Uterus (tissue), 4 donors: ENCODE results near the gene DRC3. TPM values are rescaled to one million over a fixed set of nuclear protein-coding genes. Genes with fewer than 3 reads are reported as not detected.

Experiments used
- DNase-seq, 2 donors: peaks; one replicate each; pipeline ENCODE4 v3.0.0-alpha.2; 2019 to 2020
- H3K27ac ChIP-seq, 2 donors: fragments of 200-600 bp; sonication (generic); 1 replicate in 1 of 2; 2 replicates in 1 of 2; pipeline ENCODE4 v1.5.1; 2016 to 2018
- H3K27me3 ChIP-seq, 2 donors: fragments of 200-600 bp; sonication (generic); one replicate each; pipeline ENCODE4 v1.5.1; 2018 to 2019; ENCODE audit warnings: control low read depth in 1 of 2
- H3K36me3 ChIP-seq, 2 donors: fragments of 200-600 bp; sonication (generic); one replicate each; pipeline ENCODE4 v1.5.1; 2019; ENCODE audit warnings: control low read depth in 1 of 2
- H3K4me1 ChIP-seq, 2 donors: fragments of 200-600 bp; sonication (generic); one replicate each; pipeline ENCODE4 v1.5.1; 2018 to 2019; ENCODE audit warnings: control low read depth in 1 of 2
- H3K4me3 ChIP-seq, 2 donors: fragments of 200-600 bp; sonication (generic); 1 replicate in 1 of 2; 2 replicates in 1 of 2; pipeline ENCODE4 v1.5.1; 2018 to 2019; ENCODE audit warnings: mild to moderate bottlenecking in 1 of 2
- H3K9me3 ChIP-seq, 2 donors: fragments of 200-600 bp; sonication (generic); one replicate each; pipeline ENCODE4 v1.5.1; 2019; ENCODE audit warnings: control low read depth in 1 of 2
- CTCF ChIP-seq, 4 experiments: fragments of 200-600 bp in 2 of 4; fragments of 450-650 bp in 2 of 4; sonication (generic) in 2 of 4; IDR thresholded peaks; one replicate each; pipeline ENCODE4 v1.5.1; 2016 to 2019; ENCODE audit warnings: antibody characterized with exemption in 4 of 4, mild to moderate bottlenecking in 2 of 4, moderate library complexity in 1 of 4
- POLR2A ChIP-seq, 2 donors: fragments of 450-650 bp; IDR thresholded peaks; one replicate each; pipeline ENCODE4 v1.6.1; 2016; ENCODE audit warnings: antibody characterized with exemption in 2 of 2, mild to moderate bottlenecking in 1 of 2, moderate library complexity in 1 of 2
- intact Hi-C: fragments of 100-400 bp; cut with DNase I; formaldehyde crosslinking; loops from one replicate; pipeline ENCODE4 v1.15.1; 2023; ENCODE audit warnings: low total_unique reads
- total RNA-seq, 4 donors: library from RNA; depleted of rRNA in 3 of 4; stranded (reverse); fragments of >200 nt in 3 of 4; gene quantifications; one replicate each; pipeline versions ENCODE4 v1.1.0 to v1.2.4, GENCODE V29; 2014 to 2023
- donor health status: DM: yes; HTN: yes; CAD: no.

The DRC3 gene
- 10 to 100 TPM in 3 of 4 donors, 1 to 10 TPM in 1; 7.7 to 18.5 (median 13.6) TPM for total RNA-seq

DNA sequence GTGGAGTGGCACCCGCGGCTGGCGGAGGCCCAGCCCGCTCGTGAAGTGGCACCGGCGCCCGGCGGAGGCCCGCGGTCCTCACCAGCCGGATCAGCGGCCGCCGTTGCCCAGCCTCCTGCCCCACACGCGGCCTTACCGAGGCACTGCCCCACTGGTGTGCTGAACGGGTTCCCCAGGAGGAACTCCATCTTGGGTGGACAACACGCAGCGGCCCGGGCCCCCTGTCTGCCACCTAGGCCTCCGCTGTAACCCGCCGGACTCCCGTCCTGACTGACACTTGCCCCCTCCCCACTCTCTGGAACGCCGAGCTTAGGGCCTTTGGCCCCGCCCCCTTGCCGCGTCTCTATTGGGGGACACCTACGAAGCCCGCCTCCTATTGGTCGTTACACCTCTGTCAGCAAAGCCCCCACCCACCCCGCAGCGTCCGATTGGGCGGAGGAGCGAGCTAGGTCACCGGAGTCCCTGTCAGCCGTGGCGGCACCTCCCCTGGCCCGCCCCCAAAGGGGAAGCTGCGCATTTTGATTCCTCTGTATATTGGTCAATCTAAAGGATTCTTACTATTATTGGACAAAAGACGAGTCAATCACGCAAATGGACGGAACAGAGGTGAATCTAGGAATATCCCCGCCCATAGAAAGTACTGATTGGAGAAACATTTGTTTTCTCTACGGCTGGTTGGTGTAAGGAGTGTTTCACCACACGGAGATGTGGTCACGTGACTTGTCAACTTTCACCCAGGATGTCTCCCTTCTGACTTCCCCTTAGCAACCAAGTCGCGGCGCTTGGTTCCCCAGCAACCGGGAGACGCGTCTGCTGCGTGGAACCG, at the start of gene DRC3, which contains the start of gene TOM1L2:
TSS of gene DRC3 (plus strand) at position 737 of the 826 bp plus-strand sequence. CDS start 4,737 bp downstream, outside the sequence.
TSS of gene TOM1L2 (minus strand) at position 275 of the 826 bp plus-strand sequence. CDS start at position 188, 87 bp downstream.
- H3K36me3 ChIP-seq, result no peaks in the 10 kb centered on the region
- intact Hi-C loops, result no loop called here
- peak within 1 kb of the TSS; percentile 72 to 89 for H3K27ac ChIP-seq
- DNase-seq, result peak; percentile 100
- no peaks in the 10 kb centered on the region for H3K27me3 ChIP-seq
- peak; percentile 87 to 90 for TF ChIP-seq POLR2A (IDR thresholded peaks at IDR 0.05)
- peak in 2 of 4 experiments; percentile 37 to 48 for TF ChIP-seq CTCF (IDR thresholded peaks at IDR 0.05)
- peaks cover 3 to 8% of the 10 kb centered on the region in 2 donors for H3K4me1 ChIP-seq
- H3K9me3 ChIP-seq, result no peaks in the 10 kb centered on the region
- H3K4me3 ChIP-seq, result peak within 1 kb of the TSS; percentile 76 to 82

DNA sequence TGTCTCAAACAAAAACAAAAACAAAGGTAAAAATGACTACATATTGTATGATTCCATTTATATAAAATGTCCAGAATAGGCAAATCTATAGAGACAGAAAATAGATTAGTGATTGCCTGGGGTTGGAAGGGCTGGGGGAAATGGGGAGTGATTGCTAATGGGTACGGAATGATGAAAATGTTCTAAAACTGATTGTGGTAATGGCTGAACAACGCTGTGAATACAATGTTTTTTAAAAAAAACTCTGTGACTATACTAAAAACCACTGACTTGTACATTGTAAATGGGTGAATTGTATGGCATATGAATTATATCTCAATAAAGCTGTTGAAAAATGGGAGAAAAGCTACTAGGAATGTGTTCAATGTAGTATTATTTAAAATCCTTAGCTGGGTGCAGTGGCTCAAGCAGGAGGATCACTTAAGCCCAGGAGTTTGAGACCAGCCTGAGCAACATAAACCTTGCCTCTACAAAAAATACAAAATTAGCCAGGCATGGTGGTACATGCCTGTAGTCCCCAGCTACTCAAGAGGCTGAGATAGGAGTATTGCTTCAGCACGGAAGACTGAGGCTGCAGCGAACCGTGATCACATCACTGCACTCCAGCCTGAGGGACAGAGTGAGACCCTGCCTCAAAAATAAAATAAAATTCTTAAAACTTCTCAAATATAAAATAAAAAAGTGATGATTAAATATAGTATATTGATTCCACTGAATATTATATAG, 48.4 kb upstream of the DRC3 start:
- intact Hi-C loops, result no loop called here
- no peak overlapping the region for H3K4me3 ChIP-seq
- TF ChIP-seq POLR2A (IDR thresholded peaks at IDR 0.05), result no peak
- no peak for TF ChIP-seq CTCF (IDR thresholded peaks at IDR 0.05)
- H3K27ac ChIP-seq, result no peak overlapping the region
- peaks cover 8 to 10% of the 10 kb centered on the region in 2 donors for H3K4me1 ChIP-seq
- DNase-seq, result no peak
- no peaks in the 10 kb centered on the region for H3K36me3 ChIP-seq
- H3K9me3 ChIP-seq, result no peaks in the 10 kb centered on the region
- no peaks in the 10 kb centered on the region for H3K27me3 ChIP-seq

DNA sequence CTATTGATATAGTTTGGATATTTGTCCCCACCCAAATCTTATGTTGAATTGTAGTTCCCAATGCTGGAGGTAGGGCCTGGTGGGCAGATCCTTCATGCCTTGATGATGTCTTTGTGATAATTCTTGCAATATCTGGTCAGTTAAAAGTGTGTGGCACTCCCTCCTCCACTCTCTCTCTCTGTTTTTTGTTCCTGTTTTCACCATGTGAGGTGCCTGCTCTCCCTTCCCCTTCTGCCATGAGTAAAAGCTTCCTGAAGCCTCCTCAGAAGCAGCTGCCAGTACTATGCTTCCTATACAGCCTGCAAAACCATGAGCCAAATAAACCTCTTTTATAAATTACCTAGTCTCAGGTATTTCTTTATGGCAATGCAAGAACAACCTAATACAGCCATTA, 47.8 kb upstream of the DRC3 start:
- DNase-seq, result no peak
- TF ChIP-seq POLR2A (IDR thresholded peaks at IDR 0.05) (no peak), CTCF (IDR thresholded peaks at IDR 0.05) (no peak)
- Histone ChIP-seq H3K27me3 (no peaks in the 10 kb centered on the region), H3K36me3 (no peaks in the 10 kb centered on the region), H3K4me1 (peaks cover 8 to 10% of the 10 kb centered on the region in 2 donors), H3K9me3 (no peaks in the 10 kb centered on the region), H3K27ac (no peak overlapping the region), H3K4me3 (no peak overlapping the region)
- intact Hi-C loops, result no loop called here

- no peak overlapping the region for H3K4me3 ChIP-seq
- peaks cover 5 to 8% of the 10 kb centered on the region in 2 donors for H3K4me1 ChIP-seq
- H3K27ac ChIP-seq, result no peak overlapping the region
- no peaks in the 10 kb centered on the region for H3K9me3 ChIP-seq
- intact Hi-C loops, result no loop called here
- peak in 1 of 2 donors; percentile 1 for DNase-seq
- TF ChIP-seq CTCF (IDR thresholded peaks at IDR 0.05) (no peak), POLR2A (IDR thresholded peaks at IDR 0.05) (no peak)
- no peaks in the 10 kb centered on the region for H3K27me3 ChIP-seq
- H3K36me3 ChIP-seq, result no peaks in the 10 kb centered on the region
These were observed 46.6 kb upstream of the DRC3 start for GRCh38 chr17:17926036-17926435.
